GM10248 (cell line): ENCODE measurements around the gene LRRC75B.

Experiments used
- CTCF ChIA-PET: fragments of 300-600 bp; sonication (Branson Sonifier 250); formaldehyde crosslinking; extraction: SDS; loops from one replicate; lab custom pipeline; 2021; ENCODE audit warnings: antibody characterized with exemption; lab: Yijun Ruan, JAX
- POLR2A ChIA-PET: fragments of 350-650 bp; sonication (Branson Sonifier 250); formaldehyde crosslinking; extraction: SDS; loops from one replicate; lab custom pipeline; 2020; ENCODE audit warnings: antibody characterized with exemption; lab: Yijun Ruan, JAX
- DNase-seq: peaks from one replicate; pipeline ENCODE4 v3.0.0; 2012; ENCODE audit errors: extremely low spot score
- CTCF ChIP-seq: IDR thresholded peaks from 2 replicates; pipeline ENCODE4 v1.5.1; 2012; ENCODE audit warnings: mild to moderate bottlenecking, low read depth; ENCODE audit errors: extremely low read depth, missing control alignments, control extremely low read depth

The LRRC75B gene

GRCh38 chr22:24550028-24550901 is 42.6 kb downstream of the LRRC75B start:
- no peak for DNase-seq
- no peak for TF ChIP-seq CTCF

GRCh38 chr22:24548812-24549211 is 44.1 kb downstream of the LRRC75B start:
- TF ChIP-seq CTCF: no peak
- CTCF ChIA-PET: interaction anchor here (1.1 to 2.0 kb wide), 2 partner anchors 23 to 27 kb away, joined by 3 to 6 read pairs; no protein-coding TSS in a partner anchor
- POLR2A ChIA-PET: interaction anchor here (0.7 kb wide), 1 partner anchor 47 kb away, joined by 4 read pairs; no protein-coding TSS in a partner anchor
- no peak for DNase-seq

More at GRCh38 chr22:24550028-24550901, 42.6 kb downstream of the LRRC75B start:
- CTCF ChIA-PET: interaction anchor here (1.1 kb wide), 1 partner anchor 29 kb away, joined by 3 read pairs; no protein-coding TSS in a partner anchor
- POLR2A ChIA-PET: interaction anchor here (0.5 kb wide), 1 partner anchor 10 kb away, joined by 3 read pairs; no protein-coding TSS in a partner anchor

GRCh38 chr22:24543679-24544243 is 49.1 kb downstream of the LRRC75B start:
- POLR2A ChIA-PET: interaction anchor here (1.4 kb wide), 1 partner anchor 8 kb away, joined by 4 read pairs; no protein-coding TSS in a partner anchor
- CTCF ChIA-PET: interaction anchor here (0.9 to 1.8 kb wide), 5 partner anchors 10 to 72 kb away, joined by 3 to 5 read pairs (median 4); no protein-coding TSS in a partner anchor
- no peak for DNase-seq
- no peak for TF ChIP-seq CTCF

- no peak for DNase-seq
- TF ChIP-seq CTCF: no peak
- CTCF ChIA-PET: no interaction called here
- POLR2A ChIA-PET: no interaction called here
Measured at GRCh38 chr22:24543185-24543601, 49.7 kb downstream of the LRRC75B start.

GRCh38 chr22:24542641-24543040 is 50.2 kb downstream of the LRRC75B start:
- POLR2A ChIA-PET: no interaction called here
- no peak for DNase-seq
- CTCF ChIA-PET: interaction anchor here (0.8 kb wide), 1 partner anchor 17 kb away, joined by 3 read pairs; no protein-coding TSS in a partner anchor
- no peak for TF ChIP-seq CTCF

- no peak for TF ChIP-seq CTCF
- DNase-seq: no peak
- ChIA-PET POLR2A (interaction anchor here (0.7 to 1.5 kb wide), 2 partner anchors 13 to 1821 kb away, joined by 4 to 5 read pairs; partner anchors contain the start of gene GUCD1), CTCF (interaction anchor here (0.6 to 1.5 kb wide), 4 partner anchors 15 to 508 kb away, joined by 3 read pairs; no protein-coding TSS in a partner anchor)
Measured at GRCh38 chr22:24541681-24542515, 51.0 kb downstream of the LRRC75B start.
